Liver (tissue), 3 donors: ENCODE measurements around the gene LHPP.

ENCODE experiments used
- EGR1 ChIP-seq, 2 donors: IDR thresholded peaks; 2 replicates each; pipeline ENCODE4 v1.6.1; 2016 to 2018; ENCODE audit warnings: antibody characterized with exemption in 2 of 2, low read depth in 2 of 2
- GABPA ChIP-seq, 2 donors: IDR thresholded peaks in 1 of 2; conservative IDR thresholded peaks in 1 of 2; 2 replicates each; pipeline ENCODE4 v1.6.1; 2016; ENCODE audit warnings: antibody characterized with exemption in 2 of 2, mild to moderate bottlenecking in 1 of 2, moderate library complexity in 1 of 2
- NR2F2 ChIP-seq: IDR thresholded peaks from 2 replicates; pipeline ENCODE4 v1.6.1; 2016; ENCODE audit warnings: antibody characterized with exemption
- SP1 ChIP-seq: IDR thresholded peaks from 2 replicates; pipeline ENCODE4 v1.6.1; 2018; ENCODE audit warnings: antibody characterized with exemption, mild to moderate bottlenecking
- YY1 ChIP-seq: IDR thresholded peaks from 2 replicates; pipeline ENCODE4 v1.6.1; 2016; ENCODE audit warnings: antibody characterized with exemption, mild to moderate bottlenecking
- TF ChIP-seq, protein P1 (sequence below): fragments of 150-350 bp; IDR thresholded peaks from 2 replicates; pipeline ENCODE4 v1.5.1; 2017; ENCODE audit warnings: improper control_type of control experiment, low read depth, low read length; ENCODE audit not compliant: missing input control
- TF ChIP-seq, protein P2 (sequence below): IDR thresholded peaks from 2 replicates; pipeline ENCODE4 v1.6.1; 2016; ENCODE audit warnings: antibody characterized with exemption
- donor health status: healthy.
- donor health status: healthy.

DNA sequence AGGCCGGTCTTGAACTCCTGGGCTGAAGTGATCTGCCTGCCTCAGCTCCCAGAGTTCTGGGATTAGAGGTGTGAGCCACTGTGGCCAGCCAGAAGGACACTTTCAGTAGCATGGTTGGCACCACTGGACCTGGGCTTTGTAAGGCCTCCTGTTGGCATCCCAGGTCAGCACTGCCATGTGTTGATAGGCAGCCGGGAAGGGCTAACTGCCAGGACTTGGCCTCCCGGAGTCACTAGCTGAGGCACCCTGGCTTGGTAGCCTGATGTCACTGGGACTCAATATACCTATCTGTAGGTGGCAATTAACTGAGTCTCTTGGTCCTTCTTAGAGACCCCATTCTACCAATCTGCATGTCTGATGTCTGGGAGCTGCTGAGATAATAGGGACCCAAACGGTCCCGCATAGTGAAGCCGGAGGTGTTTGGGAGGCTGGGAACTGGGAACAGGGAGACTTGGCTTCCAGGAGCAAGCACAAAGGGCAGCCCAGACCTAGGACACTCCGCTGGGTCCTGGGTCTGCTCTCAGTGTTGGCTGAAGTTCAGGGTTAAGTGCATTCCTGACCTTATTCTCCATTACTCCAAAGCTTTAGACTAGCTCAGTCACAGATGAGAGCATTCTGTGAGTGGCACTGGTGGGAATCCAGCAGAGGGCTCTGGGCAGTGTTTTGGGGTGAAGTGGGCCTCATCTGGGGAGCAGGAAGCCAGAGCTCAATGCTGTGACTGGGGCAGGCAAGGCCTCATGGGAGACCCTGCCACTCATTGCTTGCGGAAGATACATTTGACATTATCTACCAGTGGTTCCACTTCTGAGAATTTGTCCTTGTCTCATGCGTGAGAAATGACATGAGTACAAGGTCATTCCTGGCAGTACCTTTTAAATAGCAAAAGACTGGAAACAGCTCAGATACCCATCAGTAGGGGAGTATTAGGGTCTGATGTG, 2.7 kb downstream of the LHPP start:
- TF ChIP-seq NR2F2 (no peak), EGR1 (IDR thresholded peaks at IDR 0.05; ENCODE audit: low read depth in 2 of 2) (no peak), YY1 (no peak), SP1 (no peak), GABPA (IDR thresholded peaks at IDR 0.05 in 1 of 2, conservative IDR thresholded peaks at IDR 0.05 in 1 of 2) (no peak)
- TF ChIP-seq, protein P1, sequence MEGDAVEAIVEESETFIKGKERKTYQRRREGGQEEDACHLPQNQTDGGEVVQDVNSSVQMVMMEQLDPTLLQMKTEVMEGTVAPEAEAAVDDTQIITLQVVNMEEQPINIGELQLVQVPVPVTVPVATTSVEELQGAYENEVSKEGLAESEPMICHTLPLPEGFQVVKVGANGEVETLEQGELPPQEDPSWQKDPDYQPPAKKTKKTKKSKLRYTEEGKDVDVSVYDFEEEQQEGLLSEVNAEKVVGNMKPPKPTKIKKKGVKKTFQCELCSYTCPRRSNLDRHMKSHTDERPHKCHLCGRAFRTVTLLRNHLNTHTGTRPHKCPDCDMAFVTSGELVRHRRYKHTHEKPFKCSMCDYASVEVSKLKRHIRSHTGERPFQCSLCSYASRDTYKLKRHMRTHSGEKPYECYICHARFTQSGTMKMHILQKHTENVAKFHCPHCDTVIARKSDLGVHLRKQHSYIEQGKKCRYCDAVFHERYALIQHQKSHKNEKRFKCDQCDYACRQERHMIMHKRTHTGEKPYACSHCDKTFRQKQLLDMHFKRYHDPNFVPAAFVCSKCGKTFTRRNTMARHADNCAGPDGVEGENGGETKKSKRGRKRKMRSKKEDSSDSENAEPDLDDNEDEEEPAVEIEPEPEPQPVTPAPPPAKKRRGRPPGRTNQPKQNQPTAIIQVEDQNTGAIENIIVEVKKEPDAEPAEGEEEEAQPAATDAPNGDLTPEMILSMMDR = no peak
- TF ChIP-seq, protein P2, sequence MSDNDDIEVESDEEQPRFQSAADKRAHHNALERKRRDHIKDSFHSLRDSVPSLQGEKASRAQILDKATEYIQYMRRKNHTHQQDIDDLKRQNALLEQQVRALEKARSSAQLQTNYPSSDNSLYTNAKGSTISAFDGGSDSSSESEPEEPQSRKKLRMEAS = no peak
